HL-60 (cell line): ENCODE results near the gene SIGMAR1.

Experiments used
- DNase-seq, 2 experiments: peaks; one replicate each; pipeline ENCODE4 v3.0.0-alpha.2; 2010 to 2020; ENCODE audit warnings: low read depth in 1 of 2, low spot score in 1 of 2
- H3K27ac ChIP-seq: fragments of 250-450 bp; sonication (Bioruptor Pico); replicated peaks from 2 replicates; pipeline ENCODE4 v1.5.1; 2020; ENCODE audit warnings: mild to moderate bottlenecking, moderate library complexity
- H3K27me3 ChIP-seq: fragments of 250-450 bp; sonication (Bioruptor Pico); 2 replicates; pipeline ENCODE4 v1.5.1; 2021; ENCODE audit warnings: mild to moderate bottlenecking, moderate library complexity; ENCODE audit not compliant: insufficient read depth, poor library complexity, severe bottlenecking
- H3K4me3 ChIP-seq: replicated peaks from 2 replicates; pipeline ENCODE4 v1.5.1; 2011; ENCODE audit warnings: mild to moderate bottlenecking, control low read depth, low read length; ENCODE audit not compliant: insufficient read depth
- GABPA ChIP-seq: IDR thresholded peaks from 2 replicates; pipeline ENCODE4 v1.6.1; 2012; ENCODE audit warnings: low read depth
- POLR2AphosphoS5 ChIP-seq: IDR thresholded peaks from 2 replicates; pipeline ENCODE4 v1.6.1; 2012; ENCODE audit warnings: low read depth
- SPI1 ChIP-seq: IDR thresholded peaks from 2 replicates; pipeline ENCODE4 v1.6.1; 2012; ENCODE audit warnings: low read depth, mild to moderate bottlenecking, borderline replicate concordance
- TF ChIP-seq, protein P1 (sequence below): IDR thresholded peaks from 2 replicates; pipeline ENCODE4 v1.6.1; 2012; ENCODE audit warnings: low read depth; ENCODE audit not compliant: insufficient replicate concordance
- TF ChIP-seq, protein P2 (sequence below): IDR thresholded peaks from one replicate; pipeline ENCODE4 v1.5.1; 2011; ENCODE audit warnings: low read length, control low read depth, inconsistent platforms; ENCODE audit not compliant: insufficient read depth

SIGMAR1 gene

DNA sequence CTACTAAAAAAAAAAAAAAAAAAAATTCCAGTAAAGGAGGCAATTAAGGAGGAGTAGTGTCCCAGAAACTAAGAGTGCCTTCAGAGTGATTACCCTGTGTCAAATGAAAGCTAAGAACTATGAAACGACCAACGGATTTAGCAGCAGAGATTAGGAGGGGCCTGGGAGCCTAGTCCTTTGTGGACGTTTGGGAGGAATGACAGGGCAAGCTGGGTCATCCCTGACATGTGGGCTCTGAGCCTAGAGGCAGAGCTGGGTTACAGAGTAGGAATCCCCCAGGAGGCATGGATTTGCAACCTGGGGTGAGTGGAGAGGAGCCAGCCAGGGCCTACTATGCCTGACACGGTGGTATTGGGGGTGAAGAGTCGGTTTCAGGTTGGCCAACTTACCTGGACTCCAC lies 4.4 kb downstream of the SIGMAR1 start:
- H3K27ac ChIP-seq, result no peak overlapping the region
- no peak for DNase-seq
- H3K27me3 ChIP-seq, result peaks cover 16% of the 10 kb centered on the region
- TF ChIP-seq, protein P1, sequence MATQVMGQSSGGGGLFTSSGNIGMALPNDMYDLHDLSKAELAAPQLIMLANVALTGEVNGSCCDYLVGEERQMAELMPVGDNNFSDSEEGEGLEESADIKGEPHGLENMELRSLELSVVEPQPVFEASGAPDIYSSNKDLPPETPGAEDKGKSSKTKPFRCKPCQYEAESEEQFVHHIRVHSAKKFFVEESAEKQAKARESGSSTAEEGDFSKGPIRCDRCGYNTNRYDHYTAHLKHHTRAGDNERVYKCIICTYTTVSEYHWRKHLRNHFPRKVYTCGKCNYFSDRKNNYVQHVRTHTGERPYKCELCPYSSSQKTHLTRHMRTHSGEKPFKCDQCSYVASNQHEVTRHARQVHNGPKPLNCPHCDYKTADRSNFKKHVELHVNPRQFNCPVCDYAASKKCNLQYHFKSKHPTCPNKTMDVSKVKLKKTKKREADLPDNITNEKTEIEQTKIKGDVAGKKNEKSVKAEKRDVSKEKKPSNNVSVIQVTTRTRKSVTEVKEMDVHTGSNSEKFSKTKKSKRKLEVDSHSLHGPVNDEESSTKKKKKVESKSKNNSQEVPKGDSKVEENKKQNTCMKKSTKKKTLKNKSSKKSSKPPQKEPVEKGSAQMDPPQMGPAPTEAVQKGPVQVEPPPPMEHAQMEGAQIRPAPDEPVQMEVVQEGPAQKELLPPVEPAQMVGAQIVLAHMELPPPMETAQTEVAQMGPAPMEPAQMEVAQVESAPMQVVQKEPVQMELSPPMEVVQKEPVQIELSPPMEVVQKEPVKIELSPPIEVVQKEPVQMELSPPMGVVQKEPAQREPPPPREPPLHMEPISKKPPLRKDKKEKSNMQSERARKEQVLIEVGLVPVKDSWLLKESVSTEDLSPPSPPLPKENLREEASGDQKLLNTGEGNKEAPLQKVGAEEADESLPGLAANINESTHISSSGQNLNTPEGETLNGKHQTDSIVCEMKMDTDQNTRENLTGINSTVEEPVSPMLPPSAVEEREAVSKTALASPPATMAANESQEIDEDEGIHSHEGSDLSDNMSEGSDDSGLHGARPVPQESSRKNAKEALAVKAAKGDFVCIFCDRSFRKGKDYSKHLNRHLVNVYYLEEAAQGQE, result no peak
- no peak for TF ChIP-seq GABPA
- no peak; the same call in 1 of the 2 replicates for TF ChIP-seq POLR2AphosphoS5
- TF ChIP-seq SPI1, result no peak
- TF ChIP-seq, protein P2, sequence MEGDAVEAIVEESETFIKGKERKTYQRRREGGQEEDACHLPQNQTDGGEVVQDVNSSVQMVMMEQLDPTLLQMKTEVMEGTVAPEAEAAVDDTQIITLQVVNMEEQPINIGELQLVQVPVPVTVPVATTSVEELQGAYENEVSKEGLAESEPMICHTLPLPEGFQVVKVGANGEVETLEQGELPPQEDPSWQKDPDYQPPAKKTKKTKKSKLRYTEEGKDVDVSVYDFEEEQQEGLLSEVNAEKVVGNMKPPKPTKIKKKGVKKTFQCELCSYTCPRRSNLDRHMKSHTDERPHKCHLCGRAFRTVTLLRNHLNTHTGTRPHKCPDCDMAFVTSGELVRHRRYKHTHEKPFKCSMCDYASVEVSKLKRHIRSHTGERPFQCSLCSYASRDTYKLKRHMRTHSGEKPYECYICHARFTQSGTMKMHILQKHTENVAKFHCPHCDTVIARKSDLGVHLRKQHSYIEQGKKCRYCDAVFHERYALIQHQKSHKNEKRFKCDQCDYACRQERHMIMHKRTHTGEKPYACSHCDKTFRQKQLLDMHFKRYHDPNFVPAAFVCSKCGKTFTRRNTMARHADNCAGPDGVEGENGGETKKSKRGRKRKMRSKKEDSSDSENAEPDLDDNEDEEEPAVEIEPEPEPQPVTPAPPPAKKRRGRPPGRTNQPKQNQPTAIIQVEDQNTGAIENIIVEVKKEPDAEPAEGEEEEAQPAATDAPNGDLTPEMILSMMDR, result no peak
- no peak overlapping the region for H3K4me3 ChIP-seq

DNA sequence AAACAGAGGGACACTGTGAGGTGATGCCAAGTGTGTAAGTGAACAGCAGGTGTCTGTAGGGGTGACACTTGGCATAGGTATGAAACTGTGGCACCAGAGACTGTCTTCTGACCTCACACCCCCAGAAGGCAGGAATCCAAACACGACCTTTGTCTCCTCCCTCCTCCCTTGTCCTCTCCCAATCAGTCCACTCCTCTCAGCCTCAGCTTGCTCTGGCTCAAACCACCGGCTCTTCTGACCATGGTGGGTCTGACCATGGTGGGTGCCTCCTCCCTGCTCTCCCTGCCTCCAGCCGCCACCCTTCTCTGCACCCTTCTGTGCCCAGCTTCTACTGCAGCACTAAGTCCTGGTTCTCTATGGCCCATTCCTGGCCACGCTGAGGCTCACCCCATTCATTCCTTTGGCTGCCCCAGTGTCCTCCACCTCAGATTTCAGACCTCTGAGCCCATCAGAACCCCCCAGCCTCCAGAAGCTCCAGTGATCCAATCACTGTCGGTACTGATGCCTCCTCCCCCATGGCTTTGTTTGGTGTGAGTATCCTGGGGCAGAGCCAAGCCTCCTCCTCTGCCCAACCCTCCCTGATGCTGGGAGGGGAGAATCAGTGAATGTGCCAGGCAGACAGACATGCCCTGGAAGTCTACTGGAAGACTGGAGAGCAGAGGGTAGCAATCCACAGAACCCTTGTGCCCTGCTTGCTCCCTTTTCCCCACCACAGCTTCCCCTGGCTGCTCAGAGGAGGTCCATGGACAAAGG lies 7.0 kb downstream of the SIGMAR1 start:
- no peak for DNase-seq
- Histone ChIP-seq H3K4me3 (no peak overlapping the region), H3K27ac (no peak overlapping the region), H3K27me3 (peaks cover 41% of the 10 kb centered on the region)
- no peak for TF ChIP-seq SPI1
- no peak for TF ChIP-seq POLR2AphosphoS5
- TF ChIP-seq, protein P1, result no peak
- TF ChIP-seq GABPA, result no peak
- TF ChIP-seq, protein P2, result no peak

DNA sequence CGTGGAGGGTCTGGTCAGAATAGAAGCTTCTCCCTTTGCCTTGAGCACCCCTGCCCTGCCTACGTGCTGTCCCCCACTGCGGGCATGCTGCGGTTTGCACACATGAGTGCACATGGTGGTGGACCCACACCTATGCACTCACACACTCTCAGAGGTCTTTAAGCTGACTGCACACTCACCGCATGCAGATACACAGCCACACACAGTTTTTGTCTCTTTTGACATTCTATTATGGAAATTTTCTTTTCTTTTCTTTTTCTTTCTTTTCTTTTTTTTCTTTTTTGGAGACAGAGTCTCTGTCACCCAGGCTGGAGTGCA lies 8.1 kb downstream of the SIGMAR1 start:
- H3K27ac ChIP-seq, result no peak overlapping the region
- DNase-seq, result no peak
- TF ChIP-seq GABPA, result no peak
- no peak for TF ChIP-seq SPI1
- no peak for TF ChIP-seq POLR2AphosphoS5
- TF ChIP-seq, protein P1, result no peak
- TF ChIP-seq, protein P2, result no peak
- peaks cover 50% of the 10 kb centered on the region for H3K27me3 ChIP-seq
- H3K4me3 ChIP-seq, result no peak overlapping the region
